GM10248 (cell line): Measurements from ENCODE around the gene CASP9.
"Not testable (repeated sequence)": the region's sequence is repeated elsewhere in the genome, so short reads cannot be mapped to it uniquely, and the experiment has no call there.

Experiments
- CTCF ChIA-PET: fragments of 300-600 bp; sonication (Branson Sonifier 250); formaldehyde crosslinking; extraction: SDS; loops from one replicate; lab custom pipeline; 2021; ENCODE audit warnings: antibody characterized with exemption; lab: Yijun Ruan, JAX
- POLR2A ChIA-PET: fragments of 350-650 bp; sonication (Branson Sonifier 250); formaldehyde crosslinking; extraction: SDS; loops from one replicate; lab custom pipeline; 2020; ENCODE audit warnings: antibody characterized with exemption; lab: Yijun Ruan, JAX
- DNase-seq: peaks from one replicate; pipeline ENCODE4 v3.0.0; 2012; ENCODE audit errors: extremely low spot score
- TF ChIP-seq, protein P1 (sequence below): IDR thresholded peaks from 2 replicates; pipeline ENCODE4 v1.5.1; 2012; ENCODE audit warnings: mild to moderate bottlenecking, low read depth; ENCODE audit errors: extremely low read depth, missing control alignments, control extremely low read depth

CASP9 gene

GRCh38 chr1:15469361-15469760, 54.7 kb downstream of the CASP9 start:
- TF ChIP-seq, protein P1, sequence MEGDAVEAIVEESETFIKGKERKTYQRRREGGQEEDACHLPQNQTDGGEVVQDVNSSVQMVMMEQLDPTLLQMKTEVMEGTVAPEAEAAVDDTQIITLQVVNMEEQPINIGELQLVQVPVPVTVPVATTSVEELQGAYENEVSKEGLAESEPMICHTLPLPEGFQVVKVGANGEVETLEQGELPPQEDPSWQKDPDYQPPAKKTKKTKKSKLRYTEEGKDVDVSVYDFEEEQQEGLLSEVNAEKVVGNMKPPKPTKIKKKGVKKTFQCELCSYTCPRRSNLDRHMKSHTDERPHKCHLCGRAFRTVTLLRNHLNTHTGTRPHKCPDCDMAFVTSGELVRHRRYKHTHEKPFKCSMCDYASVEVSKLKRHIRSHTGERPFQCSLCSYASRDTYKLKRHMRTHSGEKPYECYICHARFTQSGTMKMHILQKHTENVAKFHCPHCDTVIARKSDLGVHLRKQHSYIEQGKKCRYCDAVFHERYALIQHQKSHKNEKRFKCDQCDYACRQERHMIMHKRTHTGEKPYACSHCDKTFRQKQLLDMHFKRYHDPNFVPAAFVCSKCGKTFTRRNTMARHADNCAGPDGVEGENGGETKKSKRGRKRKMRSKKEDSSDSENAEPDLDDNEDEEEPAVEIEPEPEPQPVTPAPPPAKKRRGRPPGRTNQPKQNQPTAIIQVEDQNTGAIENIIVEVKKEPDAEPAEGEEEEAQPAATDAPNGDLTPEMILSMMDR = no peak
- DNase-seq = no peak
- POLR2A ChIA-PET = no interaction called here
- CTCF ChIA-PET = no interaction called here

GRCh38 chr1:15468145-15468544, 55.9 kb downstream of the CASP9 start:
- DNase-seq = no peak
- CTCF ChIA-PET = interaction anchor here (1.2 kb wide), 1 partner anchor 145 kb away, joined by 4 read pairs; no protein-coding TSS in a partner anchor
- POLR2A ChIA-PET = no interaction called here
- TF ChIP-seq, protein P1 = no peak

DNA sequence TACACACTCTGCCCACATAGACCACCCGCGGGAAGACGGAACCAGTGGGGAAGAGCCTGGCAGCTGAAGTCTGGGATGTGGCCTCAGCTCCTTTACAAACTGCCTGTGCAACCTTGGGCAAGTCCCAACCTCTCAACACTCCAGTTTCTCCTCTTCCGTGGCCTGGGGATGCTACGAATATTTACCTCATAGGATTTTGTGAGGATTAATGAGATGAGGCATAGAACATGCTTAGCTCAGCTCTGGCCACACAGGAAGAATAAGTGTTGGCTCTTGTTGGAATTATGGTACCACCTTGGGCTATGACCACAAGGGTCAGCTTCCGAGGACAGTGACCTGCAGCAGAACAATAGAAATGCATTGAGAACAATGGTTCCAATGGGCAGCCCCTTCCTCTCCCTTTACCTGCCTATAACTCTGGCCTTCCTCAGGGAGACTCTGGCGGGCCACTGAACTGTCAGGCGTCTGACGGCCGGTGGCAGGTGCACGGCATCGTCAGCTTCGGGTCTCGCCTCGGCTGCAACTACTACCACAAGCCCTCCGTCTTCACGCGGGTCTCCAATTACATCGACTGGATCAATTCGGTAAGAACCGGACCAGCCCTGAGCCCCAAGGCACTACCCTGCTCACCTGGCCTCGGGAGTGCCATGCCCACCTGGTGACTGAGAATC, 56.9 kb downstream of the CASP9 start:
- POLR2A ChIA-PET, CTCF ChIA-PET, DNase-seq: not testable (repeated sequence)

- ChIA-PET POLR2A (no interaction called here), CTCF (interaction anchor here (0.7 kb wide), 1 partner anchor 34 kb away, joined by 3 read pairs; no protein-coding TSS in a partner anchor)
- TF ChIP-seq, protein P1 = no peak
- no peak for DNase-seq
Measured at GRCh38 chr1:15465674-15466073, 58.3 kb downstream of the CASP9 start.

- CTCF ChIA-PET, POLR2A ChIA-PET, DNase-seq: not testable (repeated sequence)
Measured at GRCh38 chr1:15463926-15464322, 60.1 kb downstream of the CASP9 start.

DNA sequence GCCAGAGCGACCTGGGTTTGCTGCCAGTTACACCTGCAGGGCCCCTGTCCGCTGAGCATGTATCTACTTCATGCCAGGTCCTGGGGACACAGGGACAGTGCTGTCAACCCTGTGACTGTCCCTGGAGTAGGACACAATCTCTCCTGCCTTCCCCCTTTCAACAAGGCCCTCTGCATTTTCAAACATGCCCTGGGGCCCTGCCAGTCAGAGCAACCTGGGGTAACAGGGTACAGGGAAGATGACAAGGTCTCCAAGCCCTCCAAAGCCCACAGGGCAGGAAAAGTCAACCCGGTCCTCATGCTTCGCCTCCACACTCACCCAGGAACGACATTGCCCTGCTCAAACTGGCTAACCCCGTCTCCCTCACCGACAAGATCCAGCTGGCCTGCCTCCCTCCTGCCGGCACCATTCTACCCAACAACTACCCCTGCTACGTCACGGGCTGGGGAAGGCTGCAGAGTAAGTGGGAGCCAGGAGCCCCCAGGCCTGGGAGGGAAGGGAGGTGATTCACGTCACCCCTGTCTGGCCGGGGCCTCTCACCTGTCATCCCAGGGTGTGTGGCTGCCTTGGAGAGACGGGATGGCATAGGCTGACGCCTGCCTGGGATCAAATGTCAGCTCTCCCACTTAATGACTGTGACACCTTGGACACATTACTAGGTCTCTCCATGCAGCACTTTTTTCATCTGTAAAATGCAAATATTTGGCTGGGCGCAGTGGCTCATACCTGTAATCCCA, 60.8 kb downstream of the CASP9 start:
- POLR2A ChIA-PET, DNase-seq, CTCF ChIA-PET: not testable (repeated sequence)

- ChIA-PET CTCF (interaction anchor here (0.6 kb wide), 1 partner anchor 539 kb away, joined by 3 read pairs; no protein-coding TSS in a partner anchor), POLR2A (no interaction called here)
- TF ChIP-seq, protein P1 = no peak
- no peak for DNase-seq
Measured at GRCh38 chr1:15460708-15461095, 63.3 kb downstream of the CASP9 start.
